ENCODE results near the gene YPEL2. TPM values are rescaled to one million over a fixed set of nuclear protein-coding genes. Genes with fewer than 3 reads are reported as not detected.

YPEL2 gene
- polyA plus RNA-seq (2013) = 17.0 and 17.3 TPM in 2 replicates

- Histone ChIP-seq H3K4me2 (ENCODE audit: low read length) (peak within 1 kb of the TSS; percentile 83), H4K91ac (ENCODE audit: low read depth, low read length) (peak within 1 kb of the TSS; percentile 89), H3K9me3 (ENCODE audit: insufficient read depth, low read depth, low read length) (no peaks in the 10 kb centered on the region), H4K8ac (ENCODE audit: low read depth, low read length) (peak within 1 kb of the TSS; percentile 73), H3K23ac (ENCODE audit: low read length) (no peak within 1 kb of the TSS), H3K18ac (ENCODE audit: low read length) (peak within 1 kb of the TSS; percentile 85), H3K36me3 (ENCODE audit: control insufficient read depth in 1 of 2, insufficient read depth in 2 of 2, low read length in 2 of 2) (peaks cover 0 to 2% of the 10 kb centered on the region in 2 experiments), H2BK120ac (ENCODE audit: insufficient read depth, low read length, poor library complexity) (peak within 1 kb of the TSS; percentile 4), H3K27ac (ENCODE audit: low read depth, low read length) (peak within 1 kb of the TSS; percentile 61), H3K4me1 (ENCODE audit: control insufficient read depth in 1 of 2, insufficient read depth in 2 of 2, low read length in 2 of 2) (peaks cover 11 to 27% of the 10 kb centered on the region in 2 experiments), H3K4me3 (ENCODE audit: low read depth, low read length) (peak within 1 kb of the TSS; percentile 93), H3K9ac (ENCODE audit: low read length) (peak within 1 kb of the TSS; percentile 83), H3K79me2 (ENCODE audit: control insufficient read depth, insufficient read depth, low read length, poor library complexity) (peaks cover 22% of the 10 kb centered on the region), H2AFZ (ENCODE audit: insufficient read depth, low read length, poor library complexity) (peak within 1 kb of the TSS; percentile 77), H3K14ac (ENCODE audit: low read length) (peak within 1 kb of the TSS; percentile 65), H2AK5ac (ENCODE audit: low read length) (no peak within 1 kb of the TSS), H3K27me3 (ENCODE audit: insufficient read depth, low read length) (no peaks in the 10 kb centered on the region), H2BK12ac (ENCODE audit: low read length) (peak within 1 kb of the TSS; percentile 67), H3K79me1 (ENCODE audit: low read length) (peaks cover 18% of the 10 kb centered on the region), H3K4ac (ENCODE audit: low read depth, low read length) (peak within 1 kb of the TSS; percentile 61), H4K12ac (ENCODE audit: low read depth, low read length) (no peak within 1 kb of the TSS), H2BK5ac (ENCODE audit: low read depth, low read length, poor library complexity) (peak within 1 kb of the TSS; percentile 57)
- WGBS (ENCODE audit: extremely low coverage, insufficient coverage, insufficient read length) = no CpG with 5 or more reads among the region's 71 CpGs
- peak; percentile 92 to 93 for DNase-seq
Observed at GRCh38 chr17:59331129-59331928, at the start of gene YPEL2. YPEL2 (plus strand) TSS chr17:59331655; CDS start chr17:59353410, 21,755 bp downstream.

GRCh38 chr17:59284317-59284716 is 47.1 kb upstream of the YPEL2 start:
- no peaks in the 10 kb centered on the region for H3K79me1 ChIP-seq (ENCODE audit: low read length)
- H3K14ac ChIP-seq (ENCODE audit: low read length) = no peak overlapping the region
- no peak overlapping the region for H2AK5ac ChIP-seq (ENCODE audit: low read length)
- no peak overlapping the region for H3K18ac ChIP-seq (ENCODE audit: low read length)
- no peak overlapping the region for H3K4ac ChIP-seq (ENCODE audit: low read depth, low read length)
- no peak overlapping the region for H2BK5ac ChIP-seq (ENCODE audit: low read depth, low read length, poor library complexity)
- no peaks in the 10 kb centered on the region for H3K36me3 ChIP-seq (ENCODE audit: control insufficient read depth in 1 of 2, insufficient read depth in 2 of 2, low read length in 2 of 2)
- peak in 1 of 2 donors; percentile 49 for DNase-seq
- WGBS (ENCODE audit: extremely low coverage, insufficient coverage, insufficient read length) = no CpG with 5 or more reads among the region's 4 CpGs
- H3K9me3 ChIP-seq (ENCODE audit: insufficient read depth, low read depth, low read length) = no peaks in the 10 kb centered on the region
- no peak overlapping the region for H2AFZ ChIP-seq (ENCODE audit: insufficient read depth, low read length, poor library complexity)
- H3K4me1 ChIP-seq (ENCODE audit: control insufficient read depth in 1 of 2, insufficient read depth in 2 of 2, low read length in 2 of 2) = no peaks in the 10 kb centered on the region
- no peak overlapping the region for H3K4me2 ChIP-seq (ENCODE audit: low read length)
- no peak overlapping the region for H4K8ac ChIP-seq (ENCODE audit: low read depth, low read length)
- H4K91ac ChIP-seq (ENCODE audit: low read depth, low read length) = no peak overlapping the region
- no peaks in the 10 kb centered on the region for H3K79me2 ChIP-seq (ENCODE audit: control insufficient read depth, insufficient read depth, low read length, poor library complexity)
- H3K9ac ChIP-seq (ENCODE audit: low read length) = no peak overlapping the region
- H4K12ac ChIP-seq (ENCODE audit: low read depth, low read length) = no peak overlapping the region
- H3K23ac ChIP-seq (ENCODE audit: low read length) = no peak overlapping the region
- H2BK12ac ChIP-seq (ENCODE audit: low read length) = no peak overlapping the region
- H3K27ac ChIP-seq (ENCODE audit: low read depth, low read length) = no peak overlapping the region
- no peaks in the 10 kb centered on the region for H3K27me3 ChIP-seq (ENCODE audit: insufficient read depth, low read length)
- no peak overlapping the region for H2BK120ac ChIP-seq (ENCODE audit: insufficient read depth, low read length, poor library complexity)
- H3K4me3 ChIP-seq (ENCODE audit: low read depth, low read length) = no peak overlapping the region

GRCh38 chr17:59287452-59287851 is 44.0 kb upstream of the YPEL2 start:
- DNase-seq = peak in 1 of 2 donors; percentile 61
- H3K4me3 ChIP-seq (ENCODE audit: low read depth, low read length) = no peak overlapping the region

GRCh38 chr17:59287891-59288290 is 43.6 kb upstream of the YPEL2 start:
- no peak overlapping the region for H3K4me2 ChIP-seq (ENCODE audit: low read length)
- H3K9ac ChIP-seq (ENCODE audit: low read length) = no peak overlapping the region
- no peak overlapping the region for H4K8ac ChIP-seq (ENCODE audit: low read depth, low read length)
- DNase-seq = peak; percentile 73 to 82
- no CpG with 5 or more reads among the region's 3 CpGs for WGBS (ENCODE audit: extremely low coverage, insufficient coverage, insufficient read length)
- no peak overlapping the region for H3K14ac ChIP-seq (ENCODE audit: low read length)
- no peaks in the 10 kb centered on the region for H3K79me2 ChIP-seq (ENCODE audit: control insufficient read depth, insufficient read depth, low read length, poor library complexity)
- no peaks in the 10 kb centered on the region for H3K36me3 ChIP-seq (ENCODE audit: control insufficient read depth in 1 of 2, insufficient read depth in 2 of 2, low read length in 2 of 2)
- H3K27ac ChIP-seq (ENCODE audit: low read depth, low read length) = no peak overlapping the region
- no peak overlapping the region for H2AFZ ChIP-seq (ENCODE audit: insufficient read depth, low read length, poor library complexity)
- H2BK12ac ChIP-seq (ENCODE audit: low read length) = no peak overlapping the region
- no peaks in the 10 kb centered on the region for H3K9me3 ChIP-seq (ENCODE audit: insufficient read depth, low read depth, low read length)
- H4K91ac ChIP-seq (ENCODE audit: low read depth, low read length) = no peak overlapping the region
- H2BK120ac ChIP-seq (ENCODE audit: insufficient read depth, low read length, poor library complexity) = no peak overlapping the region
- no peak overlapping the region for H3K4ac ChIP-seq (ENCODE audit: low read depth, low read length)
- no peaks in the 10 kb centered on the region for H3K27me3 ChIP-seq (ENCODE audit: insufficient read depth, low read length)
- no peak overlapping the region for H2BK5ac ChIP-seq (ENCODE audit: low read depth, low read length, poor library complexity)
- H2AK5ac ChIP-seq (ENCODE audit: low read length) = no peak overlapping the region
- no peaks in the 10 kb centered on the region for H3K79me1 ChIP-seq (ENCODE audit: low read length)
- no peak overlapping the region for H3K23ac ChIP-seq (ENCODE audit: low read length)
- no peak overlapping the region for H4K12ac ChIP-seq (ENCODE audit: low read depth, low read length)
- no peak overlapping the region for H3K4me3 ChIP-seq (ENCODE audit: low read depth, low read length)
- H3K18ac ChIP-seq (ENCODE audit: low read length) = no peak overlapping the region
- H3K4me1 ChIP-seq (ENCODE audit: control insufficient read depth in 1 of 2, insufficient read depth in 2 of 2, low read length in 2 of 2) = no peaks in the 10 kb centered on the region

More at GRCh38 chr17:59287452-59287851, 44.0 kb upstream of the YPEL2 start:
- no peak overlapping the region for H3K4ac ChIP-seq (ENCODE audit: low read depth, low read length)
- H3K36me3 ChIP-seq (ENCODE audit: control insufficient read depth in 1 of 2, insufficient read depth in 2 of 2, low read length in 2 of 2) = no peaks in the 10 kb centered on the region
- H2BK120ac ChIP-seq (ENCODE audit: insufficient read depth, low read length, poor library complexity) = no peak overlapping the region
- H3K18ac ChIP-seq (ENCODE audit: low read length) = no peak overlapping the region
- H3K27ac ChIP-seq (ENCODE audit: low read depth, low read length) = no peak overlapping the region
- no CpG with 5 or more reads among the region's 1 CpG for whole genome bisulfite sequencing (ENCODE audit: extremely low coverage, insufficient coverage, insufficient read length)
- H3K79me1 ChIP-seq (ENCODE audit: low read length) = no peaks in the 10 kb centered on the region
- H3K79me2 ChIP-seq (ENCODE audit: control insufficient read depth, insufficient read depth, low read length, poor library complexity) = no peaks in the 10 kb centered on the region
- H3K9me3 ChIP-seq (ENCODE audit: insufficient read depth, low read depth, low read length) = no peaks in the 10 kb centered on the region
- no peak overlapping the region for H3K4me2 ChIP-seq (ENCODE audit: low read length)
- H2AFZ ChIP-seq (ENCODE audit: insufficient read depth, low read length, poor library complexity) = no peak overlapping the region
- no peak overlapping the region for H3K9ac ChIP-seq (ENCODE audit: low read length)
- H4K8ac ChIP-seq (ENCODE audit: low read depth, low read length) = no peak overlapping the region
- no peaks in the 10 kb centered on the region for H3K4me1 ChIP-seq (ENCODE audit: control insufficient read depth in 1 of 2, insufficient read depth in 2 of 2, low read length in 2 of 2)
- H2BK12ac ChIP-seq (ENCODE audit: low read length) = no peak overlapping the region
- no peaks in the 10 kb centered on the region for H3K27me3 ChIP-seq (ENCODE audit: insufficient read depth, low read length)
- H3K23ac ChIP-seq (ENCODE audit: low read length) = no peak overlapping the region
- no peak overlapping the region for H2AK5ac ChIP-seq (ENCODE audit: low read length)
- H3K14ac ChIP-seq (ENCODE audit: low read length) = no peak overlapping the region
- H4K91ac ChIP-seq (ENCODE audit: low read depth, low read length) = no peak overlapping the region
- H4K12ac ChIP-seq (ENCODE audit: low read depth, low read length) = no peak overlapping the region
- no peak overlapping the region for H2BK5ac ChIP-seq (ENCODE audit: low read depth, low read length, poor library complexity)
